GM21423 (cell line): Measurements from ENCODE around the gene WBP11.
"Not testable (repeated sequence)": the region's sequence is repeated elsewhere in the genome, so short reads cannot be mapped to it uniquely, and the experiment has no call there.

ENCODE experiments used
- ATAC-seq: cut with Tn5 transposase; IDR thresholded peaks from one replicate; pipeline ENCODE4 v1.9.1; 2021; ENCODE audit warnings: mild to moderate bottlenecking, moderate library complexity; ENCODE audit not compliant: unreplicated experiment

Gene WBP11

GRCh38 chr12:14773685-14774073 lies 29.6 kb downstream of the WBP11 start:
- peak; percentile 10 for ATAC-seq

- no peak for ATAC-seq
Observed at GRCh38 chr12:14772946-14773345, 30.3 kb downstream of the WBP11 start.

- no peak for ATAC-seq
Observed at GRCh38 chr12:14771651-14772137, 31.6 kb downstream of the WBP11 start.

GRCh38 chr12:14770496-14771461 lies 32.5 kb downstream of the WBP11 start:
- peak; percentile 21 for ATAC-seq

GRCh38 chr12:14769969-14770495 lies 33.2 kb downstream of the WBP11 start:
- peak; percentile 37 for ATAC-seq

GRCh38 chr12:14769466-14769968 lies 33.8 kb downstream of the WBP11 start:
- ATAC-seq = peak; percentile 0

- no peak for ATAC-seq
Observed at GRCh38 chr12:14768823-14769405, 34.4 kb downstream of the WBP11 start.

- no peak for ATAC-seq
Observed at GRCh38 chr12:14767617-14768016, 35.7 kb downstream of the WBP11 start.

GRCh38 chr12:14766649-14767215 lies 36.5 kb downstream of the WBP11 start:
- no peak for ATAC-seq

- not testable (repeated sequence) for ATAC-seq
Observed at GRCh38 chr12:14766020-14766419, 37.3 kb downstream of the WBP11 start.

GRCh38 chr12:14765398-14765797 lies 37.9 kb downstream of the WBP11 start:
- ATAC-seq = no peak

- ATAC-seq = not testable (repeated sequence)
Observed at GRCh38 chr12:14759711-14760280, 43.5 kb downstream of the WBP11 start.

- ATAC-seq = no peak
Observed at GRCh38 chr12:14756334-14757143, 46.7 kb downstream of the WBP11 start.

- ATAC-seq = no peak
Observed at GRCh38 chr12:14751986-14752385, 51.3 kb downstream of the WBP11 start.

GRCh38 chr12:14743061-14743460 lies 60.2 kb downstream of the WBP11 start:
- ATAC-seq = no peak

- ATAC-seq = no peak
Observed at GRCh38 chr12:14741942-14742341, 61.3 kb downstream of the WBP11 start.

GRCh38 chr12:14741153-14741552 lies 62.1 kb downstream of the WBP11 start:
- no peak for ATAC-seq

GRCh38 chr12:14736441-14736840 lies 66.8 kb downstream of the WBP11 start:
- ATAC-seq = not testable (repeated sequence)
